A204.1 (cell line): ENCODE data around the gene HYCC1.
A peak's percentile ranks its signal among the peaks of the same experiment; 100 is the strongest.
"Not testable (repeated sequence)": the region's sequence is repeated elsewhere in the genome, so short reads cannot be mapped to it uniquely, and the experiment has no call there.

Experiments
- FAIRE-seq: peaks from 2 replicates; lab custom pipeline; 2012; peaks lifted over from hg19 to GRCh38; lab: Jason Lieb, UNC

Gene HYCC1

GRCh38 chr7:22983257-22983855 lies 30.6 kb downstream of the HYCC1 start:
- no peak for FAIRE-seq

- no peak for FAIRE-seq
Observed at GRCh38 chr7:22980422-22980821, 33.5 kb downstream of the HYCC1 start.

GRCh38 chr7:22979861-22980260 lies 34.1 kb downstream of the HYCC1 start:
- no peak for FAIRE-seq

GRCh38 chr7:22979251-22979650 lies 34.7 kb downstream of the HYCC1 start:
- peak; percentile 6 for FAIRE-seq

- not testable (repeated sequence) for FAIRE-seq
Observed at GRCh38 chr7:22974636-22975035, 39.3 kb downstream of the HYCC1 start.

- FAIRE-seq = no peak
Observed at GRCh38 chr7:22972207-22972606, 41.7 kb downstream of the HYCC1 start.

- no peak for FAIRE-seq
Observed at GRCh38 chr7:22969010-22969431, 44.9 kb downstream of the HYCC1 start.
